NCI-H146 (cell line): Measurements from ENCODE around the gene PYY.
A peak's percentile ranks its signal among the peaks of the same experiment; 100 is the strongest.
"Not testable (repeated sequence)": the region's sequence is repeated elsewhere in the genome, so short reads cannot be mapped to it uniquely, and the experiment has no call there.

ENCODE experiments used
- DNase-seq: peaks from one replicate; lab custom pipeline; 2025; lab: John Stamatoyannopoulos, UW

PYY gene

GRCh38 chr17:43953746-43954145 is at the start of gene PYY:
Gene PYY, minus strand, starts transcription at chr17:43953940. Its CDS starts 457 bp downstream, at chr17:43953483.
- DNase-seq = no peak

GRCh38 chr17:44002141-44002848 is 48.6 kb upstream of the PYY start:
- no peak for DNase-seq

GRCh38 chr17:44001461-44001920 is 47.8 kb upstream of the PYY start:
- no peak for DNase-seq

GRCh38 chr17:44000871-44001460 is 47.2 kb upstream of the PYY start:
- DNase-seq = no peak

GRCh38 chr17:44000141-44000860 is 46.6 kb upstream of the PYY start:
- no peak for DNase-seq

GRCh38 chr17:43999024-43999423 is 45.3 kb upstream of the PYY start:
- DNase-seq = no peak

- DNase-seq = no peak
These were observed 44.8 kb upstream of the PYY start for GRCh38 chr17:43998552-43998951.

GRCh38 chr17:43997180-43997579 is 43.4 kb upstream of the PYY start:
- DNase-seq = not testable (repeated sequence)

- no peak for DNase-seq
These were observed 41.4 kb upstream of the PYY start for GRCh38 chr17:43995150-43995471.

GRCh38 chr17:43994272-43995149 is 40.8 kb upstream of the PYY start:
- DNase-seq = peak; percentile 41

GRCh38 chr17:43992641-43993040 is 38.9 kb upstream of the PYY start:
- no peak for DNase-seq

- DNase-seq = no peak
These were observed 34.6 kb upstream of the PYY start for GRCh38 chr17:43988301-43988700.

- DNase-seq = no peak
These were observed 33.6 kb upstream of the PYY start for GRCh38 chr17:43987131-43988021.

GRCh38 chr17:43986225-43986981 is 32.7 kb upstream of the PYY start:
- DNase-seq = no peak

- DNase-seq = no peak
These were observed 30.8 kb upstream of the PYY start for GRCh38 chr17:43984521-43984920.

- peak; percentile 23 for DNase-seq
These were observed 30.0 kb upstream of the PYY start for GRCh38 chr17:43983515-43984411.

- DNase-seq = no peak
These were observed 29.4 kb upstream of the PYY start for GRCh38 chr17:43983196-43983514.

- DNase-seq = no peak
These were observed 28.4 kb upstream of the PYY start for GRCh38 chr17:43982171-43982570.

- DNase-seq = no peak
These were observed 25.9 kb upstream of the PYY start for GRCh38 chr17:43979671-43980070.

- no peak for DNase-seq
These were observed 25.3 kb upstream of the PYY start for GRCh38 chr17:43979011-43979410.
